ENCODE measurements around the gene POU6F2.

DNA sequence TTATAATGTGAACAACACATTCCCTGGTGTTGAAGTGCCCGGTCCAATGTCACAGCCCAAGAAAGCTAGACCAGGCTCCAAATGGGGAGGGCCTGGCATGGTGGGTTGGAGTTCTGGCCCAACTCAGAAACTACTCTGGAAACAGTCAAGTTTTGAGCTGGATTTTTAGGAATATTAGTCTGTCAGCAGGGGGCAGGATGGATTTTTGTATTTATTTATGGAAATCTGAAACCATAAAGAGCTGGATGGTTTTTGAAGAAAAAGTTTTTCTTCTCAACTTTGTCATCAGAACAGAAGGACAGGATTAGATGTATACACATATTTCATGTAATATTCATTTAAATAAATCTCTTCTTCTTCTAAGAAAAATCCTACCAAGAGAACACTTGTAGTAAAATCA lies 97.5 kb downstream of the POU6F2 start:
- TF ChIP-seq CTCF (IDR thresholded peaks at IDR 0.05) (no peak), POLR2A (IDR thresholded peaks at IDR 0.05) (no peak), POLR2AphosphoS5 (IDR thresholded peaks at IDR 0.05) (no peak), EP300 (IDR thresholded peaks at IDR 0.05) (no peak)
